Thoracic aorta (tissue), 2 donors: ENCODE results near the gene SOAT1. TPM values are rescaled to one million over a fixed set of nuclear protein-coding genes. Genes with fewer than 3 reads are reported as not detected.

Source experiments
- ATAC-seq: fragments of 150-250 bp; one replicate; pipeline ENCODE4 v1.8.0; 2017; ENCODE audit warnings: low read depth; ENCODE audit not compliant: insufficient number of reproducible peaks, low FRiP score
- DNase-seq: peaks from one replicate; pipeline ENCODE4 v3.0.0-alpha.2; 2020; ENCODE audit warnings: low spot score
- H3K27ac ChIP-seq, 2 donors: fragments of 200-600 bp; sonication (generic); 1 replicate in 1 of 2; 2 replicates in 1 of 2; pipeline ENCODE4 v1.5.1; 2016; ENCODE audit warnings: mild to moderate bottlenecking in 2 of 2, moderate library complexity in 2 of 2
- H3K27me3 ChIP-seq: fragments of 200-600 bp; sonication (generic); replicated peaks from 2 replicates; pipeline ENCODE4 v1.6.0; 2016; ENCODE audit warnings: mild to moderate bottlenecking; ENCODE audit not compliant: insufficient read depth
- H3K36me3 ChIP-seq: fragments of 200-600 bp; sonication (generic); one replicate; pipeline ENCODE4 v1.5.1; 2016
- H3K4me1 ChIP-seq, 2 donors: fragments of 200-600 bp; sonication (generic); 1 replicate in 1 of 2; 2 replicates in 1 of 2; pipeline versions ENCODE4 v1.5.1 to v1.6.0; 2016; ENCODE audit warnings: low read depth in 2 of 2, mild to moderate bottlenecking in 1 of 2; ENCODE audit not compliant: control insufficient read depth in 1 of 2
- H3K4me3 ChIP-seq: fragments of 200-600 bp; sonication (generic); 2 replicates; pipeline ENCODE4 v1.5.1; 2016; ENCODE audit warnings: mild to moderate bottlenecking
- H3K9me3 ChIP-seq: fragments of 200-600 bp; sonication (generic); 2 replicates; pipeline ENCODE4 v1.5.1; 2016
- total RNA-seq, 2 donors: library from RNA; depleted of rRNA; stranded (reverse); fragments of >200 nt; gene quantifications; one replicate each; pipeline versions ENCODE4 v1.1.0 to v1.2.3, GENCODE V29; 2016
- TF ChIP-seq, protein P1 (sequence below): fragments of 200-600 bp; sonication (generic); IDR thresholded peaks from one replicate; pipeline ENCODE4 v1.5.1; 2019; ENCODE audit warnings: antibody characterized with exemption

The SOAT1 gene
- total RNA-seq, 2 donors from 2014 or later: 14.5 to 29.5 TPM

DNA sequence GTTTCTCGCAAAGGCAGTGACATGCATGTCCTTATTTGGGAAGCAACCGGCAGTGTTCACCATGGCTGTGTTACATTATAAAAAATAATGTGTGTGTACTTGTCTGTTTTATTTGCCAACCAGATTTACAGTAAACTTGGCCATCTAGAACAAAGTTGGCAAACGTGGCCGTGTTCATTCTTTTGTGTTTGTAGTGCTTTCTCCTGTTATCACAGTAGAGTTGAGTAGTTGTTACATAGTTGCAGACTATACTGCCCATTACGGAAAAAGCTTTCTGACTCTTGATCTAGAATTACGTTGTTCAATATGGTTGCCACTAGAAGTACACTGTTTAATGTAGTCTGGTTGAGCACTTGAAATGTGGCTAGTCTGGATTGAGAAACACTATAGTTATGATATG is 19.4 kb downstream of the SOAT1 start:
- DNase-seq (no peak), ATAC-seq (no peak)
- no peaks in the 10 kb centered on the region for H3K9me3 ChIP-seq
- no peak overlapping the region for H3K4me3 ChIP-seq
- TF ChIP-seq, protein P1, sequence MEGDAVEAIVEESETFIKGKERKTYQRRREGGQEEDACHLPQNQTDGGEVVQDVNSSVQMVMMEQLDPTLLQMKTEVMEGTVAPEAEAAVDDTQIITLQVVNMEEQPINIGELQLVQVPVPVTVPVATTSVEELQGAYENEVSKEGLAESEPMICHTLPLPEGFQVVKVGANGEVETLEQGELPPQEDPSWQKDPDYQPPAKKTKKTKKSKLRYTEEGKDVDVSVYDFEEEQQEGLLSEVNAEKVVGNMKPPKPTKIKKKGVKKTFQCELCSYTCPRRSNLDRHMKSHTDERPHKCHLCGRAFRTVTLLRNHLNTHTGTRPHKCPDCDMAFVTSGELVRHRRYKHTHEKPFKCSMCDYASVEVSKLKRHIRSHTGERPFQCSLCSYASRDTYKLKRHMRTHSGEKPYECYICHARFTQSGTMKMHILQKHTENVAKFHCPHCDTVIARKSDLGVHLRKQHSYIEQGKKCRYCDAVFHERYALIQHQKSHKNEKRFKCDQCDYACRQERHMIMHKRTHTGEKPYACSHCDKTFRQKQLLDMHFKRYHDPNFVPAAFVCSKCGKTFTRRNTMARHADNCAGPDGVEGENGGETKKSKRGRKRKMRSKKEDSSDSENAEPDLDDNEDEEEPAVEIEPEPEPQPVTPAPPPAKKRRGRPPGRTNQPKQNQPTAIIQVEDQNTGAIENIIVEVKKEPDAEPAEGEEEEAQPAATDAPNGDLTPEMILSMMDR: no peak
- H3K27me3 ChIP-seq: no peaks in the 10 kb centered on the region
- no peaks in the 10 kb centered on the region for H3K36me3 ChIP-seq
- no peak overlapping the region for H3K27ac ChIP-seq
- peaks cover 0 to 6% of the 10 kb centered on the region in 2 donors for H3K4me1 ChIP-seq

DNA sequence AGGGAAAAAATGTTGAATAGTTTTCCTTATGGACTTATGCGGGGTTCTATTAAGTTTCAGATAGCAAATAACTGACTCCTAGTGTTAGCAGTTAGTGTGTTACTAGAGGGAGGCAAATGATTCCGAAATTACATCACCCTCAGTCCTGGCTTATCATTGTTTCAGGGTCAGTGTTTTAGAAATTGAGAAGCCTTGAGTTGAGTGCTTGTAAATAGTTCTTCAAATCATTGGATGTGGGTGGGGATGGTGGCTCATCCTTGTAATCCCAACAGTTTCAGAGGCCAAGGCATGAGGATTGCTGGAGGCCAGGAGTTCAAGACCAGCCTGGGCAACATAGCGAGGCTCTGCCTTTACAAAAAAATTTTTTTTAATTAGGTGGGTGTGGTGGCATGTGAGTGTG is 21.3 kb downstream of the SOAT1 start:
- H3K36me3 ChIP-seq: no peaks in the 10 kb centered on the region
- no peaks in the 10 kb centered on the region for H3K9me3 ChIP-seq
- TF ChIP-seq, protein P1: no peak
- DNase-seq (no peak), ATAC-seq (no peak)
- H3K4me1 ChIP-seq: peaks cover 0 to 6% of the 10 kb centered on the region in 2 donors
- no peaks in the 10 kb centered on the region for H3K27me3 ChIP-seq
- no peak overlapping the region for H3K4me3 ChIP-seq
- H3K27ac ChIP-seq: no peak overlapping the region

DNA sequence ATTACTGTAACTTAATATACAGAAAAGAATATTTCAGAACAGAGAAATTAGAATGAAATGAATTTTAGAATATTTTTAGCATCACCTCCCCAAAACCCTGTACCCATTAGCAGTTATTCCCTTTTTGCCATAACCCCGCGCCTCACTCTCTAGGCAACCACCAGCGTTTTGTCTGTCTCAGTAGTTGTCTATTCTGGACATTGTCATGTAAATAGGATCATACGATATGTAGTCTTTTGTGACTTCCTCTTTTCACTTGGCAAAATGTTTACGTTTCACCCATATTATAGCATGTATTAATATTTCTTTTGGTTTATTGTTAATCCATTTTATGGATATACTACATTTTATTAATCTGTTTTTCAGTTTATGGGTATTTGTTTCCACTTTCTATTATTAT is 24.9 kb downstream of the SOAT1 start:
- no peak for DNase-seq
- Histone ChIP-seq H3K9me3 (no peaks in the 10 kb centered on the region), H3K36me3 (no peaks in the 10 kb centered on the region), H3K27me3 (no peaks in the 10 kb centered on the region), H3K27ac (no peak overlapping the region), H3K4me1 (peaks cover 0 to 5% of the 10 kb centered on the region in 2 donors), H3K4me3 (no peak overlapping the region)
- no peak for ATAC-seq
- TF ChIP-seq, protein P1: no peak

DNA sequence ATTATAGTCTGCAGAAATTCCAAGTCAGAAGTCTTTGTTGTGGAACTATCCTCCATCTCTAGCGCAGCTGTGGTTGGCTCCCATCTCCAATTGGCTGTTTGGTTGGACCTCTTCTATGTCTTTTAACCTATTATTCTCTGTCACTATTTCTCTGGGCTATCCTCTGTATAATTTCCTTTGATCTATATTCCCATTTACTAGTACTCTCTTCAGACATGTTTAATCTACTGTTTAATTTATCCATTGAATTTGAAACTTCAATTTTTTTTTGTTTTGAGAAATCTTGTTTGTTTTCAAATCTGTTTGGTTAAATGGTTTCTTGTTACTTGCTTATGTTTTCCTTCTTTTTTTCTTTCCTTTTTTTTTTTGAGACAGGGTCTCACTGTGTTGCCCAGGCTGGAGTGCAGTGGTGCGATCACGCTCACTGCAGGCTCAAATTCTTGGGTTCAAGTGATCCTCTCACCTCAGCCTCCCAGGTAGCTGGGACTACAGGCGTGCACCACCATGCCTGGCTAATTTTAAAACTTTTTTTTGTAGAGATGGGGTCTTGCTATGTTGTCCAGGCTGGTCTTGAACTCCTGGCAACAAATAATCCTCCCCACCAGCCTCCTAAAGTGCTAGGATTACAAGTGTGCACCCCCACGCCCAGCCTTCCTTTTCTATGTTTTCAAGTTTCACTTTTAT is 28.1 kb downstream of the SOAT1 start:
- no peaks in the 10 kb centered on the region for H3K27me3 ChIP-seq
- DNase-seq (no peak), ATAC-seq (no peak)
- H3K4me1 ChIP-seq: peaks cover 0 to 5% of the 10 kb centered on the region in 2 donors
- TF ChIP-seq, protein P1: no peak
- H3K36me3 ChIP-seq: no peaks in the 10 kb centered on the region
- H3K4me3 ChIP-seq: no peak overlapping the region
- H3K9me3 ChIP-seq: no peaks in the 10 kb centered on the region
- no peak overlapping the region for H3K27ac ChIP-seq

DNA sequence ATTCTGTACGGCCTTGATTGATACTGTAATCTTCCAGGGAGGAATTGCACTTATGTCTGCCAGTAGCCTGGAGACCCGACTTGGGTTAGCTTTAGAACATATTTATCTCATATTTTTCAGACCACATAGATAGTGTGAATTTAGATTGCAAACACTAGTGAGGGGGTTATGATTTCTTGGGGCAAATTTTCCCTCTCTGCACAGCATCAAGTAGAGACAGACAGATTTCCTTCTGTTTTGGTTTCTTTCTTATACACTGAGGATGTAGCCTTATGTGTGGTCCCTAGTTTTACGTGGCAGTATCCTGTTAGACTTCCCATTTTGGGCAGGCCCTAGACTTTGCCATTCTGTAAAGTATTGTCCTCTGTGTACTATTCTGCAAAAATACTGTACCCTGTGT is 29.0 kb downstream of the SOAT1 start:
- H3K9me3 ChIP-seq: no peaks in the 10 kb centered on the region
- no peak overlapping the region for H3K4me3 ChIP-seq
- H3K27ac ChIP-seq: no peak overlapping the region
- no peaks in the 10 kb centered on the region for H3K27me3 ChIP-seq
- H3K4me1 ChIP-seq: peaks cover 0 to 5% of the 10 kb centered on the region in 2 donors
- TF ChIP-seq, protein P1: no peak
- DNase-seq (no peak), ATAC-seq (no peak)
- no peaks in the 10 kb centered on the region for H3K36me3 ChIP-seq
